Osteocyte (in vitro differentiated cells): ENCODE data around the gene KRT39. TPM values are rescaled to one million over a fixed set of nuclear protein-coding genes. Genes with fewer than 3 reads are reported as not detected.

Source experiments
- DNase-seq: peaks from one replicate; pipeline ENCODE4 v3.0.0; 2021; ENCODE audit warnings: mixed read lengths; ENCODE audit not compliant: unreplicated experiment; ENCODE audit errors: extremely low spot score
- H3K27ac Mint-ChIP-seq: one replicate; pipeline ENCODE4 v1.8.0; 2021; ENCODE audit warnings: mild to moderate bottlenecking, mixed read lengths; ENCODE audit not compliant: unreplicated experiment
- H3K27me3 Mint-ChIP-seq: one replicate; pipeline ENCODE4 v1.8.0; 2021; ENCODE audit warnings: mixed read lengths; ENCODE audit not compliant: unreplicated experiment
- H3K36me3 Mint-ChIP-seq: one replicate; pipeline ENCODE4 v1.8.0; 2021; ENCODE audit warnings: mixed read lengths; ENCODE audit not compliant: unreplicated experiment
- H3K4me1 Mint-ChIP-seq: one replicate; pipeline ENCODE4 v1.8.0; 2021; ENCODE audit warnings: mixed read lengths; ENCODE audit not compliant: unreplicated experiment
- H3K4me3 Mint-ChIP-seq: one replicate; pipeline ENCODE4 v1.8.0; 2021; ENCODE audit warnings: mild to moderate bottlenecking, moderate library complexity, mixed read lengths; ENCODE audit not compliant: unreplicated experiment
- H3K9me3 Mint-ChIP-seq: one replicate; pipeline ENCODE4 v1.8.0; 2021; ENCODE audit warnings: mixed read lengths; ENCODE audit not compliant: unreplicated experiment
- CTCF ChIP-seq: fragments of 200-600 bp; sonication (generic); IDR thresholded peaks from 2 replicates; pipeline ENCODE4 v1.5.0; 2021; ENCODE audit warnings: antibody characterized with exemption, mild to moderate bottlenecking, moderate library complexity
- total RNA-seq: library from RNA; stranded (reverse); gene quantifications from 2 replicates; pipeline ENCODE4 v1.2.1, GENCODE V29; 2021

Gene KRT39
- total RNA-seq, 1 donor from 2014 or later = not detected

- Mint-ChIP-seq H3K9me3 (no peaks in the 10 kb centered on the region), H3K27me3 (no peaks in the 10 kb centered on the region), H3K27ac (peak overlapping the region; percentile 89), H3K36me3 (no peaks in the 10 kb centered on the region), H3K4me3 (no peak overlapping the region), H3K4me1 (peaks cover 32% of the 10 kb centered on the region)
- no peak for DNase-seq
- TF ChIP-seq CTCF = no peak
Measured at GRCh38 chr17:40910441-40910841, 56.3 kb downstream of the KRT39 start.

GRCh38 chr17:40909755-40910154, 57.0 kb downstream of the KRT39 start:
- TF ChIP-seq CTCF = no peak
- Mint-ChIP-seq H3K27me3 (no peaks in the 10 kb centered on the region), H3K27ac (peak overlapping the region; percentile 89), H3K4me1 (peaks cover 28% of the 10 kb centered on the region), H3K9me3 (no peaks in the 10 kb centered on the region), H3K36me3 (no peaks in the 10 kb centered on the region), H3K4me3 (no peak overlapping the region)
- no peak for DNase-seq

- peak overlapping the region; percentile 89 for H3K27ac Mint-ChIP-seq
- DNase-seq = peak; percentile 94
- H3K36me3 Mint-ChIP-seq = no peaks in the 10 kb centered on the region
- peaks cover 28% of the 10 kb centered on the region for H3K4me1 Mint-ChIP-seq
- H3K27me3 Mint-ChIP-seq = no peaks in the 10 kb centered on the region
- H3K4me3 Mint-ChIP-seq = no peak overlapping the region
- peak; percentile 86 for TF ChIP-seq CTCF
- H3K9me3 Mint-ChIP-seq = no peaks in the 10 kb centered on the region
Measured at GRCh38 chr17:40909351-40909750, 57.4 kb downstream of the KRT39 start.

Other genes with a start within 250 kb of the KRT39 start
- gene KRT25, start 211.6 kb downstream of the KRT39 start, total RNA-seq = not detected in 2 replicates
- not detected in 2 replicates for gene KRT26, start 194.7 kb downstream of the KRT39 start, total RNA-seq
- not detected in 2 replicates for gene KRT27, start 184.4 kb downstream of the KRT39 start, total RNA-seq
- gene KRT28, start 167.0 kb downstream of the KRT39 start, total RNA-seq = not detected in 2 replicates
- gene KRT10, start 144.3 kb downstream of the KRT39 start, total RNA-seq = 46.5 and 49.0 TPM in 2 replicates
- not detected in 2 replicates for gene KRT12, start 99.7 kb downstream of the KRT39 start, total RNA-seq
- gene KRT20, start 81.7 kb downstream of the KRT39 start, total RNA-seq = not detected in 2 replicates
- not detected in 2 replicates for gene KRT23, start 29.3 kb downstream of the KRT39 start, total RNA-seq
- not detected in 2 replicates for gene KRT40, start 17.4 kb upstream of the KRT39 start, total RNA-seq
- not detected in 2 replicates for gene KRTAP3-3, start 27.2 kb upstream of the KRT39 start, total RNA-seq
- not detected in 2 replicates for gene KRTAP3-2, start 33.0 kb upstream of the KRT39 start, total RNA-seq
- not detected in 2 replicates for gene KRTAP3-1, start 42.2 kb upstream of the KRT39 start, total RNA-seq
- gene KRTAP1-5, start 60.3 kb upstream of the KRT39 start, total RNA-seq = not detected in 2 replicates
- gene KRTAP1-4, start 63.2 kb upstream of the KRT39 start, total RNA-seq = not detected in 2 replicates
- not detected in 2 replicates for gene KRTAP1-3, start 67.9 kb upstream of the KRT39 start, total RNA-seq
- gene KRTAP1-1, start 74.5 kb upstream of the KRT39 start, total RNA-seq = not detected in 2 replicates
- not detected in 2 replicates for gene KRTAP2-1, start 80.4 kb upstream of the KRT39 start, total RNA-seq
- not detected in 2 replicates for gene KRTAP2-2, start 88.3 kb upstream of the KRT39 start, total RNA-seq
- not detected in 2 replicates for gene KRTAP2-3, start 93.2 kb upstream of the KRT39 start, total RNA-seq
- not detected in 2 replicates for gene KRTAP2-4, start 98.9 kb upstream of the KRT39 start, total RNA-seq
- not detected in 2 replicates for gene KRTAP4-7, start 117.2 kb upstream of the KRT39 start, total RNA-seq
- gene KRTAP4-8, start 131.2 kb upstream of the KRT39 start, total RNA-seq = not detected in 2 replicates
- gene KRTAP4-16, start 135.3 kb upstream of the KRT39 start, total RNA-seq = not detected in 2 replicates
- gene KRTAP4-9, start 138.4 kb upstream of the KRT39 start, total RNA-seq = not detected in 2 replicates
- gene KRTAP4-11, start 151.4 kb upstream of the KRT39 start, total RNA-seq = not detected in 2 replicates
- not detected in 2 replicates for gene KRTAP4-12, start 157.2 kb upstream of the KRT39 start, total RNA-seq
- not detected in 2 replicates for gene KRTAP4-6, start 173.6 kb upstream of the KRT39 start, total RNA-seq
- not detected in 2 replicates for gene KRTAP4-5, start 182.9 kb upstream of the KRT39 start, total RNA-seq
- not detected in 2 replicates for gene KRTAP4-4, start 193.8 kb upstream of the KRT39 start, total RNA-seq
- gene KRTAP4-3, start 201.3 kb upstream of the KRT39 start, total RNA-seq = not detected in 2 replicates
- gene KRTAP4-2, start 211.3 kb upstream of the KRT39 start, total RNA-seq = not detected in 2 replicates
- gene KRTAP4-1, start 218.0 kb upstream of the KRT39 start, total RNA-seq = not detected in 2 replicates
- gene KRTAP9-1, start 222.9 kb upstream of the KRT39 start, total RNA-seq = not detected in 2 replicates